Measurements from ENCODE around the gene CEP112.
"Not testable (repeated sequence)": the region's sequence is repeated elsewhere in the genome, so short reads cannot be mapped to it uniquely, and the experiment has no call there.

CEP112 gene

DNA sequence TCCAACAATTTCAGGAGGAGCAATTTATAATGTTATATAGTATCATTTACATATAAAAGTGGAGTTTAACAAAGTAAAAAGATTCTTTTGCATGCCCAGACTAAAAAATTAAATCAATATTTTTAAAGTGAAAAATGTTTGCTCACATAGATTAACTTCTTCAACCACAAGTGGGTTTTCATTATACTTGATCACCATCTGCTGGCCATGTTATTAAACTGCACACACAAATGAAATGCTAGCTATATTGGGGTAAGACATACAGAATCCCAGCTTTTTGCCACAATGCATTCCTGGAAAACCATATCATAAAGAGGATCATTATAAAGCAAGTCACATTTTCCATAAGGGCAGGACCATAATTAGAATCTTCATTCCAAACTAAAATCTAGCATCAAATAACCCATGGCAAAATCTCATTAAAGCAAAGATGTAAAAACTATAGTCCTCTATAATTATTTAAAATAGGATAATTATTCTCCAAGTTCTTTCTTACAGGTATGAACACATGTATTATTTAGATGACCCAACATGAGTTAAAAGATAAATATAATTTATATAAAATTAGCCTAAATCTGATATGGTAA lies 26.3 kb downstream of the CEP112 start:
- DNase-seq (ENCODE audit: low read depth in 2 of 3, low spot score in 1 of 3): peak in 1 of 3 donors; percentile 37

DNA sequence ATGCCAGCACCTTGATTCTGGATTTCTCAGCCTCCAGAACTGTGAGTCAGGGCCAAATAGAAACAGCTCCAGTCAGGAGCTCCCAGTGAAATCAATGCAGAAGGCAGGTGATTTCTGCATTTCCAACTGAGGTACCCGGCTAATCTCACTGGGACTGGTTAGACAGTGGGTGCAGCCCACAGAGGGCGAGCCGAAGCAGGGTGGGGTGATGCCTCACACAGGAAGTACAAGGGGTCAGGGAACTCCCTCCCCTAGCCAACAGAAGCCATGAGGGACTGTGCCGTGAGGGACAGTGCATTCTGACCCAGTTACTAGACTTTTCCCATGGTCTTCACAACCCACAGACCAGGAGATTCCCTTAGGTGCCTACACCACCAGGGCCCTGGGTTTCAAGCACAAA lies 36.9 kb downstream of the CEP112 start:
- DNase-seq (ENCODE audit: low read depth in 2 of 3, low spot score in 1 of 3): not testable (repeated sequence)

DNA sequence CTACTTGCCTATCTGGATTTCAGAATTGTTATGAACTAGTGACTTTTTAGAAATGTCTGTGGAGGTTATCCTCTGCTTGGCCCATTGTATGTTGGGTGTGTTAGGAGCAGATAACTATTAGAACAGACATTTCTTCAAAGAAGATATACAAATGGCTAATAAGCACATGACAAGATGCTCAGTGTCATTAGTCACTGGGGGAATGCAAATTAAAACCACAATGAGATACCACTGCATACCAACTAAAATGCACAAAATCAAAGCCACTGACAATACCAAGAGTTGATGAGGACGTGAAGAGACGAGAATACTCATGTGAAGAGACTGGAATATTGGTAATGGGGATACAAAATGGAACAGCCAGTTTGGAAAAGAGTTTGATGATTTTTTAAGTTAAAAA lies 39.2 kb downstream of the CEP112 start:
- DNase-seq (ENCODE audit: low read depth in 2 of 3, low spot score in 1 of 3): no peak

DNA sequence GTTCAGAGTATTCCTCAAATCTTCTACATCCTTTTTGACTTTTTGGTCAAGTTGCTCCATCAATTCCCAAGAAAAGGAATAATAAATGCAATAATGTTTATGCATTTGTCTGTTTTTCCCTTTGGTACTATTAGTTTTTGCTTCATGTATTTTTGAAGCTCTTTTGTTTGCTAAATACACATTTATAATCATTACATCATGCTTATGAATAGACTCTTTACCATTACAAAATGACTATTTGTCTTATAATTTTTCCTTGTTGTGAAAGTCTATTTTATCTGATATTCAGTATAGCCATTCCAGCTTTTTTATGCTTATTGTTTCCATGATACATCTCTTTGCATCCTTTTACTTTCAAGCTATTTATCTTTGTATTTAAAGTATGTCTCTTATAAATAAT lies 41.2 kb downstream of the CEP112 start:
- no peak for DNase-seq (ENCODE audit: low read depth in 2 of 3, low spot score in 1 of 3)

DNA sequence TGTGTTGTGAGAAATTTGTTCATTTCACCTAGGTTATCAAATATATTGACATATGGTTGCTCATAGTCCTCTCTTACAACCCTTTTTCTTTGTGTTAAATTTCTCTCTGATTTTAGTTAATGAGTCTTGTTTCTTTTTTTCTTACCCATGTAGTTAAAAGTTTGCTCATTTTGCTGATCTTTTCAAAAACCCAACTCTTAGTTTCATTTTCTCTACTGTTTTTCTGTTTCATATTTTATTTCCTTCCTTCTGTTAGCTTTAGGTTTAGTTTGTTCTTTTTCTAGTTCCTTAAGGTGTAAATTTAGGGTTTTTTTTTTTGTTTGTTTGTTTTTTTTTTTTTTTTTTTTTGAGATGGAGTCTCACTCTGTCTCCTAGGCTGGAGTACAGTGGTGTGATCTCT lies 42.4 kb downstream of the CEP112 start:
- DNase-seq (ENCODE audit: low read depth in 2 of 3, low spot score in 1 of 3): no peak

DNA sequence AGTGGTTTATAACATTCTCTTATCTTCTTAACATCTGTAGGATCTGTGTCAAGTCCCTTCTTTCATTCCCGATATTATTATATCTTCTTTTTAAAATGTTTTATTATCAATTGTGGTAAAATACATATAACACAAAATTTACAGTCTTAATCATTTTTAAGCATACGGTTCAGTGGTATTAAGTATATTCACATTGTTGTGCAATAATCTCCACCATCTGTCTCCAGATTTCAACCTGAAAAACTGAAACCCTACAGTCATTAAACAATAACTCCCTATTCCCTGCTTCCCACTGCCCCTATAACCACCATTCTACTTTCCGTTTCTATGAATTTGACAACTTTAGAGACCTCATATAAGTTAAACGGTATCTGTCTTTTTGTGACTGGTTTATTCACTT lies 45.5 kb downstream of the CEP112 start:
- no peak for DNase-seq (ENCODE audit: low read depth in 2 of 3, low spot score in 1 of 3)

DNA sequence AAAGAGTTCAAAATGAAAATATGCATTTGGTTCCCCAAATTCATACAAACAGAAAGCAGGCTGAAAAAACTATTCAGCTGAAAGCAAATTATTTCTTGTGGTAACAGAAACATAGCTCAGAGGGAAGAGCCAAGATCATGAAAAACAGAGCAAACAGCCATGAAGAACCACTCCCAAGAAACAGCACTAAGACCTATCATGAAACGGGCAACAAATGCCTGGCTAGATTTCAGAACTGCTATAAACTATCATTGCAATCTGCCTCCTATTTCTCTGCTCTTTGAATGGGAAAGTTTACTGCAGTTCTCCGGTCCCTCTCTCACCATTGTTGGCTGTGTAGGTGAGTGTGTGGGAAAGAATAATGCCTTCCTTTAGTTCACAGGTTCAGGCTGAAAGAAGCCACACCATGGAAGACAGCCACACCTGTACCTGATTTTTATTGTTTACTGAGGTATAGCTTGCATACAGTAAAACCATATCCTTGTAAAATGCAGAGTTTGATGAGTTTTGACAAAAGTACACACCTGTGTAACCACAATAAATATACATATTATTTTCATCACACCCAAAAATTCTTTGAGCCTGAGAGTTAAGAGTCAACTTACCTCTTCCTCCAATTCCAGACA lies 48.2 kb downstream of the CEP112 start:
- DNase-seq (ENCODE audit: low read depth in 2 of 3, low spot score in 1 of 3): no peak

DNA sequence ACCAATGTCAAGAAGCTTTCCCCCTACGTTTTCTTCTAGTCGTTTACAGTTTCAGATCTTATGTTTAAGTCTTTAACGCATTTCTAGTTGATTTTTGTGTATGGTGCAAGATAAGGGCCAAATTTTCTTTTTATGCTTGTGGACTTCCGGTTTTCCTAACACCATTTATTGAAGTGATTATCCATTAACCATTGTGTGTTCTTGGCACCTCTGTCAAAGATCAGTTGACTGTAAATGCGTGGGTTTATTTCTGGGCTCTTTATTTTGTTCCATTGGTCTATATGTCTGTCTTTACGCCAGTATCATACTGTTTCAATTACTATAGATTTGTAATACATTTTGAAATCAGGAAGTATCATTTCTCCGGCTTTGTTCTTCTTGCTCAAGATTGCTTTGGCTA lies 49.5 kb downstream of the CEP112 start:
- no peak for DNase-seq (ENCODE audit: low read depth in 2 of 3, low spot score in 1 of 3)

DNA sequence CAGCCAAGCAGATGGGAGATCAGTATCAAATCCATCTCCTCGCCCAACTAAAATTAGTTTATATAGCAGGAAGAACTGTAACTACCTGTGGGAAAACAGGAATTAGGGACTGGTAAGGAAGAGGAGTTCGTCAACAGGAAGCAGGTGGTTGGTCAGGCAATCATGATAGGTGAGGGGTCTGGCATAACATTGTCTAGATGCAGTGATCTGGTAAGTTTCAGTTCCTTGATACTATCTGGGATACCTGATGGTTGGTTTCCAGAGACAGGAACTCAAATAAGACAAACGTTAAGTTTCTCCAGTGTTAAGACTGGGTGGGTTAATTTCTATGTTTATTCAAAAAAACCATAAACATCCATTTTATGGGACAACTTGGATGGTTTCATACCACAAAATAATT lies 53.8 kb downstream of the CEP112 start:
- DNase-seq (ENCODE audit: low read depth in 2 of 3, low spot score in 1 of 3): no peak

DNA sequence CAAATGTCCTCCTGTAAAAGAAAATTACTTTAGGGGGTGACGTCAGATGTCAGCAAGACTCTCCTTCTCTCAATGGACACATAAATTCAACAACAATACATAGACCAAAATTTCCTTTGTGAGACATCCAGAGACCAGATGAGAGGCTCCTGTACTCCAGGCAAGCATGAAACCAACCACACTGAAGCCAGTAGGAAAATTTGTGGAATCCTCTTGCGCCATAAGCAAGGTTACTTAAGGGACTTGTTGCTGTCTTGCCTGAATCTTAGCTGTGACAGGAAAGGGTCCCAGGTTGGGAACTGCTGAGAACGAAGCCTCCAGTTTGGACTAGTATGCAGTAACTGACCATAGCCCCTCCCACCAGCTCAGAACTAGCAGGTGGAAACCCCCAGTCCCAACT lies 56.0 kb downstream of the CEP112 start:
- no peak for DNase-seq (ENCODE audit: low read depth in 2 of 3, low spot score in 1 of 3)

DNA sequence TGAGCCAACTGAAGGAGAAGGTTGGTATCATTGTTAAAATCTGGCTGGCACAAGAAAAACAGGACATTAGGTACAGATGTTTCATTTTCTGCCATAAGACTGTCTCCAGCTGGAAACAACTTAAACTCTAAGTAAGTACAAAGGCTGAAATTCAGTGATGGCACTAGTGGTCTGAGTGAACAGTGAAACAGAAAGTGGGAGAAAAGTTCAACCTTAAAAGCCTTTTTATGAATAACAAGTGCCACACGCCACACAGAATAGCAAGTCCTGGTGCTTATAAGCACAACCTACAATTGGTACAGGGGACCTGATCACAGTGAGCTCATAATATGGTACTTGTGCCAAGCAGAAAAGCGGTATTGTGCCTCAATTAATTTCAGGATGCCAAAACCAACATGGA lies 56.7 kb downstream of the CEP112 start:
- DNase-seq (ENCODE audit: low read depth in 2 of 3, low spot score in 1 of 3): no peak

DNA sequence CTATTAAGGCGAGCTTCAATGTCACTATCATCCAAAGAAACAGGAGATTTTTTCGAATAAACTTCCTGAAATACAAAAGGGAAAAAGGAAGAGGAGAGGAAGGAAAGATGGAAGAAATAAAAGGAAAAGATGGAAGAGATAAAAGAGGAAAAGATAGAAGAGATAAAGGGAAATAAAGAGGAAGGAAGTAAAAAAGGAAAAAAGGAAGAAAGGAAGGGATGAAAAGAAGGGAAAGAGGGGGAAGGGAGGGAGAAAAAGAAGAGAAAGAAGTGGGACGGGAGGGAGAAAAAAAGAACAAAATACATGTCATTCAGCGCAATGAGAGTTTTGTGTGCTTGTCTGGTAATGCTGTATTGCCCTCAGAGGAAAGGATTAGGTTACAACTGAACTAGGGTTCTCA lies 62.2 kb downstream of the CEP112 start:
- no peak for DNase-seq (ENCODE audit: low read depth in 2 of 3, low spot score in 1 of 3)

DNA sequence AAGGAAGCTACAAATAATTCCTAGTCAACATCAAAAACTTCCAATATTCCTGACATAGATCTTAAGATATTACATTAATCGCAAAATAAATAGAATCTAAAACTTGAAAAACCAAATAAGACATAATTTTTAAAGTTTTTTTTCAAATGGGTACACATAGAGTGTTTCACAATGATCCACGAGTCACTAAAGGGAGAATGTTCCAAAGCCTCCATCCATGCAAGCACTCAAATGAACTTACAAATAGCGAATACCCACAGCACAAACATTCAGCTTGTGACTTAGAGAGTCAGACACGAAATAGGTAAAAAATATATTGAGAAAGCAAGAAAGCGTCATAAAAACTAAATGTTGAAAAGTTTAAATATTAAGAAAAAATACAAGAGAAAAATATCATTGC lies 65.7 kb downstream of the CEP112 start:
- no peak for DNase-seq (ENCODE audit: low read depth in 2 of 3, low spot score in 1 of 3)

DNA sequence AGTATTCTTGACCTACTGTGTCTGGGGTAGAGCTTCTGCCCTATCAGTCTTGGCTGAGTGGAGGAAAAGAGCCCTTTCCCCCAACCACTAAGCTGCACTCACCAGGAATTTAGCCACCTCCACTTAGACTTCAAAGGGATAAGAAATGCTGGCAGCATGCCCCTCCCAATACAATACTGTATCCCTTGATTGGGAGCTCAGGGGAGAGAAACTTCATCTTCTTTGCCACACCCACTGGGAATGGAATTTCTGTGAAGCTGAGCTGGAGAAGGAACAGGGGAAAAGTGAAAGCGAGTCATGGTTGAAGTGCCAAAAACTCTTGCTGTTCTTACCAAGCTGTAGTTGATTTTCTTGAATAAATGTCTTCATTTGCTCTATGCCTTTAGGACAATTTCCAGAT lies 68.8 kb downstream of the CEP112 start:
- no peak for DNase-seq (ENCODE audit: low read depth in 2 of 3, low spot score in 1 of 3)

DNA sequence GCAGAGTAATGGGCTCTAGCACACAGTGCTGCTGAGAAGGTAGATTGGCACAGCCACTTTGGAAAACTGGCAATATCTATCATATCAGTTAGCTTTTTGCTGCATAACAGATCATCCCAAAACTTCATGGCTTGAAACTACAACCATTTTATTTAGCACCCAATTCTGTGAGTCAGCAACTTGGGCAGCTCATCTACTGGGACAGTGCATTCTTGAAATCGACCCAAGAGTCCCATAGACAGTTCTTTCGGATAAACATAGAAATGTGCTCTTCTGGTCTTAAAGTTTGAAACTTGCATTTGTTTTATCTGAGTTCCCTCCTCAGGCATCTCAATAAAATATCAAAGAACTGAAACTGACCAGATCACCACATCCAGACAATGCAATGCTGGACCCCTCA lies 76.7 kb downstream of the CEP112 start:
- DNase-seq (ENCODE audit: low read depth in 2 of 3, low spot score in 1 of 3): no peak

DNA sequence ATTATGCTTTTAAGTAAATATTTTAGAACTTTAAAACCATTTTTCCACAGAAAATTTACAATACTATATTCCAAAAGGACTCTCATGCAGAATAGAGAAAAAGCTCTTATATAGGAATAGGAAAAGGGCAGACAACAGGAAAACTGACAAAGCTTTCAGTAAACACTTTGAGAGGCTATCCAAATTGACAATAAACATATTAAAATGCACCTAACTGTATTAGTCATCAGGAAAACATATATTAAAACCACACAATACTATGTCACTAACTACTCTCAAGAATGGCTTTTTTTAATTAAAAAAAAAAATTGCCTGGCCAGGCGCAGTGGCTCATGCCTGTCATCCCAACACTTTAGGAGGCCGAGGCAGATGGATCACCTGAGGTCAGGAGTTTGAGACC lies 77.3 kb downstream of the CEP112 start:
- DNase-seq (ENCODE audit: low read depth in 2 of 3, low spot score in 1 of 3): no peak

DNA sequence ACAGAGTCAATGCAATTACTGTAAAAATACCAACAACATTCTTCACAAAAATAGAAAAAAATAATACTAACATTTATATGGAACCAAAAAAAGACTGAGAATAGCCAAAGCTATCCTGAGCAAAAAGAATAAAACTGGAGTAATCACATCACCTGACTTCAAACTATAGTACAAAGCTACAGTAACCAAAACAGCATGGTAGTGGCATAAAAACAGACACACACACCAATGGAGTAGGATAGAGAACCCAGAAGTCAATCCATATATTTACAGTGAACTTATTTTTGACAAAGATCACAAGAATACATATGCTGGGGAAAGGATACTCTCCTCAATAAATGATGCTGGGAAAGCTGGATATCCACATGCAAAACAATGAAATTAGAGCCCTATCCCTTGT lies 84.2 kb downstream of the CEP112 start:
- no peak for DNase-seq (ENCODE audit: low read depth in 2 of 3, low spot score in 1 of 3)

DNA sequence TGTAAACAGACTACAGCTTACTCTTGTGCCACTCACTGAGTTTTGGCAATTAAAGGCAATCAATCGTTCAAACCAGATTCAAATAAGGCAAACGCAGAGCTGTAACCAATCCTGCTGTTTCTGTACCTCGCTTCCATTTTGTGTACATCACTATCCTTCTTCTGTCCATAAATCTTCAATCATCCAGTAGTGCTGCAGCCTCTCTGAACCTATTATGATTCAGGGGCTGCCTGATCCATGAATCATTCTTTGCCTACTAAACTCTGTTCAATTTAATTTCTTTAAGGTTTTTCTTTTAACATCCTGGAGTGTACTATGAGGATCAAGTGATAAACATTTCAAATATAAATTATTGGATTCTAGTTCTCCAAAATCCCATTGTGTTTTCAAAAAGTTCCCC lies 93.9 kb downstream of the CEP112 start:
- no peak for DNase-seq (ENCODE audit: low read depth in 2 of 3, low spot score in 1 of 3)

DNA sequence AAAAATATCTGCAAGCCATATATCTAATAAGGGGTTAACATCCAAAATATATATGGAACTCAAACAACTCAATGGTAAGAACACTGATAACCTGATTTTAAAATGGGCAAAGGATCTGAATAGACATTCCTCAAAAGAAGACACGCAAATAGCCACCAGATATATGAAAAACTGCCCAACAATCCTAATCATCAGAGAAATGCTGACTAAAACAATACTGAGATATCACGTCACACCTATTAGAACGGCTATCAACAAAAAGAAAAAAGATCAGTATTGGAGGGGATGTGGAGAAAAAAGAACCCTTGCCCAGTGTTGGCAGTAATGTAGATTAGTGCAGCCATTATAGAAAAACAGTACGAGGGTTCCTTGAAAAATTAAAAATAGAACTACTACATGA lies 97.2 kb downstream of the CEP112 start:
- DNase-seq (ENCODE audit: low read depth in 2 of 3, low spot score in 1 of 3): no peak

DNA sequence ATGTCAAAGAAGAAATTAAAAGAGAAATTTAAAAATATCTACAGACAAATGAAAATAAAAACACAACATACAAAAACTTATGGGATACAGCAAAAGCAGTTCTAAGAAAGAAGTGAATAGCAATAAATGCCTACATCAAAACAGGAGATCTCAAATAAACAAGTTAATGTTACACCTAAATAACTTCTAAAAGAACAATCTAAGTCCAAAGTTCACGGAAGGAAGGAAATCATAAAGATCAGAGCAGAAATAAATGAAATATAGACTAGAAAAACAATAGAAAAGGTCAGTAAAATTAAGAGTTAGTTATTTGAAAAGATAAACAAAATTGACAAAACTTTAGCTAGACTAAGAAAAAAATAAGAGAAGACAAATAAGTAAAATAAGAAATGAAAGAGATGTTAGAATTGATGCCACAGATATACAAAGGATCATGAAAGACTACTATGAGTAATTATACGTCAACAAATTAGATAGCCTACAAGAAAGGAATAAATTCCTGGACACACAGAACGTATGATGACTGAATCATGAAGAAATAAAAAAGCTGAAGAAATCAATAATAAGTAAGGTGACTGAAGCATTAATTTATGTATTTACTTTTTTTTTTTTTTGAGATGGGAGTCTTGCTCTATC lies 100.4 kb downstream of the CEP112 start:
- no peak for DNase-seq (ENCODE audit: low read depth in 2 of 3, low spot score in 1 of 3)

DNA sequence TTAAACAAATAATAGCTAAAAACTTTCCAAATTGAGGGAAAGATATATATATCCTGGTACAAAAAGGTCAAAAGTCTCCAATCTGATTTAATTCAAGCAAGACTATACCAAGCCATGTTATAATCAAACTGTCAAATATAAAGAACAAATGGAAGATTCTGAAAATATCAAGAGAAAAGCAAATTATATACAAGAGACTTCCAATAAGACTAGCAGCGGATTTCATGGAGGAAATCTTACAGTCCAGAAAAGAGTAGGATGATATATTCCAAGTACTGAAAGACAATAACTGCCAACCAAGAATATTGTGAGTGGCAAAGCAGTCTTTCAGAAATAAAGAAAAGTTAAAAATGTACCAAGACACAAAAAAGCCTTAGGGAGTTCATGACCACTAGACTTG lies 102.2 kb downstream of the CEP112 start:
- DNase-seq (ENCODE audit: low read depth in 2 of 3, low spot score in 1 of 3): no peak

DNA sequence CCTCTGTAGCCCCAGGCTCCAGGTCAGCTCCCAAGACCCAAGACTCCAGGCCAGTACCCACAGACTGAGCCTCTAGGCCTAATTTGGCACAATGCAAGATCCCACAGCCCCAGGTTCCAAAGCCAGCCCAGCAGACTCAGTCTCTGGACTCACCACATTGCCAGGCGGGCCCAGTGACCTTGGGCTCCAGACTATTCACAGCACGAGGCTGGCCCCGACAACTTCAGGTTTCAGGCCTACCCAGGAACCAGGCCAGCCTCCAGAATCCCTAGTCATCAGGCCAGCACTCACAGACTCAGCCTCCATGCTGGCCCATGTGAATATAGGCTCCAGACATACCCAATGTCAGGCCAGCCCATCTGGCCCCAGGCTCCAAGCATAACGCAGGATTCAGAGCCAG lies 103.8 kb downstream of the CEP112 start:
- no peak for DNase-seq (ENCODE audit: low read depth in 2 of 3, low spot score in 1 of 3)

DNA sequence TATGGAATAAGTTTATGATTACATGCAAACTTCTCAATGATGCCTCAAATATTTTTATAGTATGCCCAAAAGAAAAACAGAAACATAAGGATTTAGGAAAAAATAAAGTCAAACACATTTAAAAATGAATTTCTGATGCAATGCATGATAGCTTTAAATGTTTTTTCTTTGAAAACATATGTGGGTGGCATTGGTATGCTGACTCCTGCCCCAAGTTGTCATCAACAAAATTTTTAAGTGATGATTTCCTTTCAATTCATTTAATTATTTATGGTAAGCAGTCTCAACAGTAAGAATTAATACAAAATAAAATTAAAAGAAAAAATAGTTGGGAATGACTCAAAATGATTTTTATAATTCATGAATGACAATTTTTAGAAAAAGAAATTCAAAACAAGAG lies 104.9 kb downstream of the CEP112 start:
- DNase-seq (ENCODE audit: low read depth in 2 of 3, low spot score in 1 of 3): no peak

Measured in stimulated activated CD4-positive, alpha-beta T cell treated with anti-CD3 and anti-CD28 coated beads, Interleukin-12 subunit alpha, Interleukin-12 subunit beta, amount 100 ng/mL, for 48 hours (primary cell).